Measurements from ENCODE around the gene WDR35.

GRCh38 chr2:20021405-20022009 is 31.6 kb upstream of the WDR35 start:
- TF ChIP-seq POLR2A (IDR thresholded peaks at IDR 0.05) (no peak), CTCF (IDR thresholded peaks at IDR 0.05) (no peak)

All from breast epithelium (tissue), 3 donors.